Tongue (tissue), 2 donors: ENCODE data around the gene ATG7. TPM values are rescaled to one million over a fixed set of nuclear protein-coding genes. Genes with fewer than 3 reads are reported as not detected.
"Not testable (repeated sequence)": the region's sequence is repeated elsewhere in the genome, so short reads cannot be mapped to it uniquely, and the experiment has no call there.

Source experiments
- DNase-seq: peaks from one replicate; pipeline ENCODE4 v3.0.0-alpha.2; 2015
- total RNA-seq: library from RNA; depleted of rRNA; stranded (reverse); fragments of >200 nt; gene quantifications from one replicate; pipeline ENCODE4 v1.2.3, GENCODE V29; 2014

Gene ATG7
- total RNA-seq, 1 donor from 2014 or later: 80.2 TPM

DNA sequence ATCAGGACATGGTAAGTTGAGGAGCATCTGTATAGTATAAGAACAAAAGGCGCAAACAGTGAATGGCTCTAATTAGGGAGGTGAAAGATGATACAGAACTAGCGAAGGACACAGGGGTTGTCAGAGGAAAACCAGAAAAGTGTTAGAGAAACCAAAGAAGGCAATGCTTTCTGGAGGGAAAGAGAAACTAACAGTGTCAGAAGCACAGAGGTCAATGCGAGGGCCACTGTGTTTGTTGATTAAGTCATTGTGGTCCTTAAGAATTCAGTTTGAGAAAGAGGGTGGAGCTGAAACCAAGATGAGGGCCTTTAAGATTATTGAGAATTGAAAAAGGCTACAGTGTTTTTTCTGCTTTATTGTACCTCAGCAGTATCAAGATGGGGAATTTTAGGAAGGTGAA lies 28.8 kb downstream of the ATG7 start:
- no peak for DNase-seq

DNA sequence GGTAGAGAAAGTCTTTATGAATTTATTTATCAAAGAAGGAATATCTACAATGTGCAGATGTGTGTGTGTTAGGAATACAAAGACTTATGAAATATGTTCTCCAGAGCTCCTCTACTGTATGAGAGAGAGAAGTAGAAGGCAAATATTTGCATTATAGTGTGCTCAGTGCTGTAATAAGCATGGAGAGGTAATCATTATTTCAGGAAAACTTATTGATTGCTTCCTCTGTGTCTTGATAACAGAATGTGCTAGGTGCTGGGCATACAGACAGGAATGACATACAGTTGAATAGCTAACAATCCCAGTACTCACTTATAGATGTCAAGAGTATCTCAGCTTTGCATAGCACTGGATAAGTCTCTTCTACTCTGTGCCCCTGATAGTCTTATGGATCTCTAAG lies 30.2 kb downstream of the ATG7 start:
- no peak for DNase-seq

DNA sequence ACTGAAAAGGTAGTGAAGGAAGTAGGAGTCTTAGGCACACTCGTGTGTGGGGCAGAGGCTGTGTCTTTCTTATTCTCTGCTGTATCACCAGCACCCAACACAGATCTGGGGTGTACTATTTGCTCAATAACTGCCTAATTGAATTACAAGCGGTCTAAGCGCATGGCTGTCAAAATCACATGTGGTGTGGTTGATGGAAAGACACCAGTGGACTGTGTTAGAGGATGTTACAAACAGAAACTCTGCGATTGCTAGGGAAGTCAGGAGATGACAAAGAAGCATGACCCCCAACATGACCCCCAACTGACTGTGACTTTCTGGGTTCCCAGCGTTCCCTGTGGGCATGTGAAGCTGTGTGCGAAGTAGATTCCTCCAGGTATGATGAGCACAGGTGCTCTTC lies 32.0 kb downstream of the ATG7 start:
- DNase-seq: no peak

DNA sequence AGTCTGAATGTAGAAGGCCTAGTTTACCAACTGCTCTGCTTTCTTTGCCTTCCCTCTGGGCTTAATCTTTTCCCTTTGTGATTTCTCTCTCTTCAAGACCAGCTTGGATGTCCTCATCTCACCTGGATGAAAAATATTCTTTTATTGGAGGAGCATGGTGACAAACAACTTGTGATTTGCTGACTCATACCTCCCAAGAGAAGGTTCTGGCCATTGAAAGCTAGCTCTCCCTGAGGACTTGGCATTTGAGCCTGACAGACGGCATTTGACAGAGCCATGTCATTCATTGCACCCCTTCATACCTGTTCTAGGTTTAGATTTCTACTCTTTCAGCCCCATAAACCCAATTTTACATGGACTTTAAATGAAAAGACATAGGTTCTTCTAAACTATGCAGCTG lies 33.3 kb downstream of the ATG7 start:
- DNase-seq: no peak

DNA sequence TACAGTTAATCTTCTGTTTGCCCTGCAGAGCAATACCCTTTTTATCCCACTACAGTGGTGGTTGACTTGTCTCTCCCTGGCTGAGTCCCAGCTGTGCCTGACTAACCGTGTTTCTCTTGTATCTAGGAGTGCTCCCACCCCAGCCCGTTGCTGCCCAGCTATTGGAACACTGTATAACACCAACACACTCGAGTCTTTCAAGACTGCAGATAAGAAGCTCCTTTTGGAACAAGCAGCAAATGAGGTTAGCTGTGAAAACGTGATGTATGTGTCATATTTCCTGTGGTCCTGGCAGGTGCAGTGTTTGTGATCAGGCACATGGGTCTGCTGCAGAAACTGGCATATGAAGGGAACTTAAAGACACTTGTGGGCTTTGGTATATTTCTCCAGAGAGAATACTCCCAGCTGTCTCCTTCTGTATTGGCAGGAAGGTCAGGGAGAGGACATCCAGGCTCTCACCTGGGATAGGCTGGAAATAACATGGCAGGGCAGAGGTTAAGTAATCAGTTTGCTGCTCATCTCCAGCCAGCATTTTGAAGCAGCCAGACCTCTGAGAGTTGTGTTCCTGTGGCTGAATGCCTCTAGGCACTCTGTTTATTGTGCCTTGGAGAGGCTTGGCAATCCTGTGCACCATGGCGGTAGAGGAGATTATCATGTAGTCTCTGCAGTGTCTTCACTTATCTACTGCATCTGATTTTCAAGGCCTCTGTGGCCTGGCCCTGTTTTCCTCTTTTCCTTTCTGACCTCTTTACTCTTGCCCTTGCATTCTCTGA lies 34.8 kb downstream of the ATG7 start:
- DNase-seq: no peak

DNA sequence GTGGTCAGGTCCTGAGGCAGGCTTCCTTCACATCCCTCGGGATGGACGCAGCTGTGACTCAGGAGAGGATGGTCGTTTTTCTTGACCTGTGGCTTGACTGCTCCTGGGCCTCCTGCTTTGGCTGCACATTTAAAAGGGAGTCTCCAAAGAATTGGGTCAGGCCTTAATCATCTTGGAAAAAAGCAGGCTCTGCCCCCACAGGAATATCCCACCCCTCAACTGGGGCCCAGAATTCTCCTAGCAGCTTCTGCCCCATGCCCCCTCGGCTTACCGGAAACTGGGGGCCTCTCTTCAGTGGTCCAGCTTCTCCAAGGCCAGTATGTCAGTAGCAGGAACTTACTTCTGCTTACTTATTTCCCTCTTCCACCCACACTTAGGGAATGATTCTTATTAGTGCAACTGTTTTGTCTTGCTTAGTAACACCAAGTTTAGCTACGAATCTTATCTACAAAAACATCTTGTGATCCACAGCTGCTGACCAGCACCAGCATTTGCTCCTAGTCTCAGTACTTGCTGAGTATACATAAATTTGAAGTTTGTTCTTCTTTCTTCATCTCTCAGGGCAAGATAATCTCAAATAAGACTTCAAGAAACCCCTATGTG lies 35.7 kb downstream of the ATG7 start:
- DNase-seq: no peak

DNA sequence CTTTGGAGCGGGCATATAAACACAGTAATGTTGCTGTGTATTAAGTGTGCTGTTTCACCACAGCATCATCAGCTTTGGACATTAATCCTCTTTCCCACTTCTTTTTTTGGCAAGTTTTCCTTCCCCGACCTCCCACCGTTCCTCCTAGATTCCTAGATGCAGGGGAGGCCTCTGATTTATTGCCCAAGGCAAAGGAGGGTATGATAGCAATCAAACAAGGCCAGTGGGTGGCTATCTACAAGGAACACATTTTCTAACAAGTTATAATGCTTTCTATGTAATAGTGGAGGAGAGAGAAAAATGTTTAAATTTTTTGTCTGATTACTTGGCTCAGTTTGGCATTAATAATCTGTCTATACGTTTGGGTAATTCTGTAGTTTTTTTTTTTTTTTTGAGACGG lies 38.1 kb downstream of the ATG7 start:
- no peak for DNase-seq

DNA sequence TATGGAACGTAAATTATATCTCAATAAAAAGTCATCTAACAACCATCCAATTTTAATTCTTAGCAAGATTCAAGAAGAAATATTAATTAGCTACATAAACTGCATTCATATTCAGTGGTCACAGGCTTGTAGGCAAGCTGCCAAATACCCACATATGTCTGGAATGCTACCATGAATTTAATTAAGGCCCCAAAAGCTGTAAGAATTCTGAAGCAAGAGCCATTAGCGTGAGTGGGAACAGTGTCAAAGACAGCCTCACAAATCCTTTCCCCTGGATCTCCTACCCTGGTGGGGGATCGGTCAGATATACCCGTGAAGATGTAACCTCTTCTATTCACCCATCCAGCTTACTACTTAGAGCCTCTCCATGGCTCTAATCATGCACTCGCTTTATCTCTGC lies 40.0 kb downstream of the ATG7 start:
- no peak for DNase-seq

DNA sequence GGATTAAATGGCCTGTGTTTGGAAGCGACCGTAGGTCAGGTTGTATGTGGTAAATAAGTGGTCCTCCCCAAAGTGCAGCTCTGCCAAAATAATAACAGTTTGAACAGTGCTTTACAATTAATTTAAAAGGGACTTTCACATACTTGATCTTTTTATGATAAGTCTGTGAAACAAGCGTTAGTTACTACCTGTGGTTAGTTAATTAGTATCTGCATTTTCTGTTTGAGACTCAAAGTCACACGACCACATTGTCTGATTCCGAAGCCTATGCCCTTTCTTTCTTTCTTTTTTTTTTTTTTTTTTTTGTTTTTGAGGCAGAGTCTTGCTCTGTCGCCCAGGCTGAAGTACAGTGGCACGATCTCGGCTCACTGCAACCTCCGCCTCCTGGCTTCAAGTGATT lies 45.1 kb downstream of the ATG7 start:
- no peak for DNase-seq

DNA sequence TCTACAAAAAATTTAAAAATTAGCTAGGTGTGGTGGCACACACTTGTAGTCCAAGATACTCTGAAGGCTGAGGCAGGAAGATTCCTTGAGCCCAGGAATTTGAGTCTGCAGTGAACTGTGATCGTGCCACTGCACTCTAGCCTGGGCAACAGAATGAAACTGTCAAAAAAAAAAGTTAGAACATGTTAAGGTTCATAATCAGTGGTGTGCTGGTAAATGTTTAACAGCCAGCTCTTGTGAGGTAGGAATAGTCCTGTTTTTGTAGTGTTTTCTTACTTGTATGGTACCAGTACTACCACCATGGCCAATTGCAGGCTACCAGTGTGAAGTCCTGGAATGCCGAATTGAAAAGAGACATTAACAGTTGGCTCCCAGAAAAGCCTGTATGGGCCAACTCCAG lies 50.7 kb downstream of the ATG7 start:
- DNase-seq: no peak

DNA sequence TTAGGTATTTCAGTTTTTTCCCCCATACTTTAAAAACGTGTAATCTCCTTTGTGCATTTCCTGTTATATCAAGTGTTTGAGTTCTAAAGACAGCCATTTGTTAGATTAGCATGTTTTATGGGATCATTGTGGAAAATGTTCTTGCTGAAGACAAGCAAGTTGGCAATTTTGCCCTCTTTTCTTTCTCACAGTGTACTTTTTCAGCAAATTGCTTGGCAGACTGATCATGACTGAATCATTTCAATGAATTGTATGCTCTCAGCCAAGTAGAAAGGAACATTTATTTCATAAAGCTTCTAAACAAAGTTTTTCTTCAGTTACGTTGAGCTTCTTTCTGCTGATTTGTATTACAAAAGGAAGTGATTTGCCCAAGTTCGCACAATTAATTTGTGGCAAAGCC lies 51.6 kb downstream of the ATG7 start:
- peak; percentile 11 for DNase-seq

DNA sequence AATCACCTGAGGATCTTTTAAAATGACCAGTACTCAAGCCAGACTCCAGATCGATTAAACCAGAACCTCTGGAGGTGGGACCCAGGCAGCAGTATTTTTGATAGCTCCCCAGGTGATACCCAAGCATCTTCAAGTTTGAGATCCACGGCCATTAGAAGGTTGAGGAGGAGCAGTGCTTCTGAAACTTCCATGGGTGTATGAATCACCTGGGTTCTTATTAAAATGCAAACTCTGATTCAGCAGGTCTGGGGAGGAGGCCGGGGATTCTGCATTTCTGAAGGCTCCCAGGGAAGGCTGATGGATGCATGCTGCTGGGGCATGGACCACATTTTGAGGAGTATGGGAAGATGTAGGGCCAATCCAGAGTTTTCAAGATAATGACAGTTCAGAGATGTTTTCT lies 55.4 kb downstream of the ATG7 start:
- no peak for DNase-seq

DNA sequence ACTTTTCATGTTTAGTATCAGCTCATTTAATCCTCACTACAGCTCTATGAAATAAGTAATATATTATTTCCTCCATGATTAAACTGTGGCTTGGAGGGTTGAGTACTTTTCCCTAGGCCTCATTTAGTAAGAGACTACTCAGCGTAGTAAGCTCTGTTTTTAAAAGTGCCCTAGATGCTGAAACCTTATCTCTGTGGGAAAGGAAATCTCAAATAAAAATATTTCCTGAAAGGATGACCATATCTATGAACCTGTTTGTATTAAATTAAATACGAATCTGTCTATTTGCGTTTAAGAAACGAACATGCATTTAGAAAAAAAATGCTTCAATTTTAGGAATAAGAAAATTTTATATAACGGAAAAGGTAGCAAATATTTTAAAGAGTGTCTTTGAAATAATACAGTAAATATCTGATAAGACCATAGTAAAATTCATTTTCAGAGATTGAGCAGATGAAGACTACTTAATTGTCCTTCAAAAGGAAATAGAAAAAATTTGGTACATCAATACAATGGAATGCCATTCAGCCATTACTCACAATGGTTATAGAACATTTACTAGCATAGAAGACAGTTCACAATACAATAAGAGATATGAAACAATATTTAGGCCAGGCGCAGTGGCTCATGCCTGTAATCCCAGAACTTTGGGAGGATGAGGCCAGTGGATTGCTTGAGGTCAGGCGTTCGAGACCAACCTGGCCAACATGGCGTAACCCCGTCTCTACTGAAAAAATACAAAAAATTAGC lies 56.2 kb downstream of the ATG7 start:
- DNase-seq: no peak

DNA sequence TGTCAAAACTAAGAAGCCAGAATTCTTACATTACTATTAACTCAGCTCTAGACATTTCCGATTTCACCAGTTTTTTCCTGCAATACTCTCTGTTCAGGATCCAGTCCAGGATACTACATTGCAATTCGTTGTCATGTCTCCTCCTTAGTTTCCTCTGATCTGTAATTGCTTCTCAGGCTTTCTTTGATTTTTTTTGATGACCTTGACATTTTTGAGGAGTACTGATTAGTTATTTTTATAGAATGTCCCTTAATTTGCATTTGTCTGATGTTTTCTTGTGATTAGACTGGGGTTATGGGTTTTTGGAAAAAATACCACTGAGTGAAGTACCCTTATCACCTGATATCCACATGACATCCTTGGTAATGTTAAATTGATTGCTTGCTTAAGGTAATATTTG lies 57.6 kb downstream of the ATG7 start:
- no peak for DNase-seq

DNA sequence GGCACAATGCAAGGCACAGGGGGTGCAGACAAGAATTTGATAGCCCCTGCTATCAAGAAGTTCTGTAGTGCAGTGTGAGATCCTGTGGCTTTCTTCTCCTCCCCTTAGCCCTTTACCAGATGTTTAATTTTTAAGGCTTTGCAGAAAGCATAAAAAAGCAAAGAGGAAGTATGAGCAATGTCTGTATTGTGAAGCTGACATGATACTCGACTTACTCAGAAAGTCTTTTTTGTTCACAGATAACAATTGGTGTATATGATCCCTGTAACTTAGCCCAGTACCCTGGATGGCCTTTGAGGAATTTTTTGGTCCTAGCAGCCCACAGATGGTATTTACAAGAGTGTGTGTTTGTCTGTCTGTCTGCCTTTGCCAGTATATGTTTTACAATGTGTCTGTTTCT lies 58.9 kb downstream of the ATG7 start:
- DNase-seq: no peak

DNA sequence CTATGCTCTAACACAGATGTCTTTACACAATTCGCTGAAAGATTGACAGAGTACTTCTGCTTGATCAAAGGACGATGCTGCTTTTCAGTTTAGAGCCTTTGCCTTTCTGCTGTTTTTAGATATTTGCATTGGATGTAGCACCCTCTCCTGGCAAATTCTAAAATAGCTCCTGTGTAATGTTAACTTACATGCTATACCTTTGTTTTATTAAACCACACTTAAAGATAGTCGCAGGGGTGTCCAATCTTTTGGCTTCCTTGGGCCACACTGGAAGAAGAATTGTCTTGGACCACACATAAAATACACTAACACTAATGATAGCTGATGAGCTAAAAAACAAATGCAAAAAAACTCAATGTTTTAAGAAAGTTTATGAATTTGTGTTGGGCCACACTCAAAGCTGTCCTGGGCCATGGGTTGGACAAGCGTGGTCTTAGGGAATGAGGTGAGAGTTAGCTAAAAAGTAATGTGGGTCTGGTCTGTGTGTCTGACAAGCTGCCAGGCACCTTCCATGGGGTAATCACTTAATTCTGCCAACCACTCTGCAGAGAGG lies 62.9 kb downstream of the ATG7 start:
- peak; percentile 81 for DNase-seq

DNA sequence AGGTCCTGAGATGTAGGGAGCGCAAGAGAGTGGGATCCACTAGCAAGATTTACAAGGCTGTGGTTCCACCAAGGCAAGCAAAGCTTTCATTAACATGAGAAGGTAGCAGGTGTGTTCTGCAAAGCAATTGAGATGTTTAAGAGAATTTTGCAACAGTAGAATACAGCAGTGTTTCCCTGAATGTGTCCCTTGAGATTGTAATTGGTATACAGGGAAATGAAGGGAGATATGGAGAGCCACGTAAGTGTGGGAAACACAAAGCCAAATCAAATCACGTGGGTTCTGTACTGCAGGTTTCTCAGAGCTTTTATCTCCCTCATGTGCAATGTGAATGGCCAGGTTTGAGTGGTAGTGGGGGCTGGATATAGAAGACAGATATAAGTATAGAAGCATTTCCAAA lies 67.3 kb downstream of the ATG7 start:
- no peak for DNase-seq

DNA sequence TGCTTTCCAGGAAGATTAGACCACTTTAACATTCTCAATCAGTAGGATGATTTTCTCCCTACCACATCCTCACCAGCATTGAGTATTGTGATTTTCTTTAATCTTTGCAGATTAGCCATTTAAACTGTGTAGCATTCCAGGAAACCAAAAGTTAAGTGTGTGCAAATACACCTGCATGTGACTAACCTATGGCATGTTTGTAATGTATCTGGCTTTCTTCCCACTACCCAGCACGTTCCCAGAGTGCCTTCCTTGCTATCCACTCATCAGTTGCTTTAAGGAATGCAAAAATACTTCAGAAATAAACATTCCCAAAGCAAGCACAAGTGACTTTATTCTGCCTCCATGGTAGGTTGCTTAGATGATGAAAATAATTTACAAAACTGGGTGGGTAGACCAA lies 74.2 kb downstream of the ATG7 start:
- DNase-seq: no peak

DNA sequence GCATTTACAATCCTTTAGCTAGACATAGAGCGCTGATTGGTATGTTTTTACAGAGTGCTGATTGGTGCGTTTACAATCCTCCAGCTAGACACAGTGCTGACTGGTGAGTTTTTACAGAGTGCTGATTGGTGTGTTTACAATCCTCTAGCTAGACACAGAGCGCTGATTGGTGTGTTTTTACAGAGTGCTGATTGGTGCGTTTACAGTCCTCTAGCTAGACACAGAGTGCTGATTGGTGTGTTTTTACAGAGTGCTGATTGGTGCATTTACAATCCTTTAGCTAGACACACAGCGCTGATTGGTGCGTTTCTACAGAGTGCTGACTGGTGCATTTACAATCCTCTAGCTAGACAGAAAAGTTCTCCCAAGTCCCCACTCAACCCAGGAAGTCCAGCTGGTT lies 76.7 kb downstream of the ATG7 start:
- not testable (repeated sequence) for DNase-seq

DNA sequence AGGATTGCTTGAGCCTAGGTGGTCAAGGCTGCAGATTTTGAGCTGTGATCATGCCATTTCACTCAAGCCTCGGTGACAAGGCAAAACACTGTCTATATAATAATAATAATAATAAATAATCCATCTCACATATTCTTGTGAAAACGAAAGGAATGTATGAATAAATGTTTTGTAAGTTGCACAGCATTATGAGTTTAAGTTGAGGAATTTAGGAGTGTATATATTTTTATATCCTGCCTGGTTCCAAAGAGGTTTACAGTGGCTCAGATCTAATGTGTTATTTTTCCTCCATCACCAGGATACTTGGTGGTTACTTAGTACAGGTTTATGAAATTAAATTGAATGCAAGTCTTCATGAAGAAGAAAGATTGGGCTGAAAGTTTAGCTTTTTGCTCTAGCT lies 77.2 kb downstream of the ATG7 start:
- no peak for DNase-seq

DNA sequence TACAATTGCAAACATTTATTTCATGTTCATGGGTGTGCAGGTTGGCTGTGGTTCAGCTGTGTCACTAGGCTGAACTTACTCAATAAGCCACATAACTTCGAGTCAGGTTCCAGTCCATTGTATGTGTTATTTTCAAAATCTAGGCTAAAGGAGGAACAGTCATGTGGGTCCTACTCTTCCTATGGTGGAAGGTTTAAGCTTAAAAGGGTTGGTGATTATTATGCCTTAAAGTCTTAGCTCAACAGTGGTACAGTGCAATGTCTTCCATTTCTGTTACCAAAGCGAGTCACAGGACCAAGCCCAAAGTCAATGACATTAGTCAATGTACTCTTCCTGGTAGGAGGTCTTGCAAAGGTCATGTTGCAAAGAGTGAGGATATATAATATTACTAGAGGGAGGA lies 78.2 kb downstream of the ATG7 start:
- DNase-seq: no peak

DNA sequence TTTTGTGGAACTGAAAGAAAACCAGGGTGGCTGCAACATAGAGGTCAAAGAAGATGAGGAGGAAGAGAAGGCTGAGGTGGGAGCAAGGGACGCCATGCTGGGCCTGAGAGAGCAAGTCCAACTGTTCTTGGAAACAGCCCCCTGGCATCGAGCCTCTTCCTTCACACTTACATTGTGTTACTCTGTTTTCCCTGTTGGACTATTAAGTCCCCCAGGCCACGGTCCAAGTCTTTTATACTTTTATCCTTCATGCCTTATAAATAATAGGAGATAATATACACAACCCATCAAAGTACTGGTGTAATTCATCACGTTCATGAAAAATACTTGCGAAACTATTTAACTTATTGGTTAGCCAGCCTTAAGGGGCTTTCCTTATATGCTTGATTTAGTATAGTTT lies 79.3 kb downstream of the ATG7 start:
- DNase-seq: no peak

DNA sequence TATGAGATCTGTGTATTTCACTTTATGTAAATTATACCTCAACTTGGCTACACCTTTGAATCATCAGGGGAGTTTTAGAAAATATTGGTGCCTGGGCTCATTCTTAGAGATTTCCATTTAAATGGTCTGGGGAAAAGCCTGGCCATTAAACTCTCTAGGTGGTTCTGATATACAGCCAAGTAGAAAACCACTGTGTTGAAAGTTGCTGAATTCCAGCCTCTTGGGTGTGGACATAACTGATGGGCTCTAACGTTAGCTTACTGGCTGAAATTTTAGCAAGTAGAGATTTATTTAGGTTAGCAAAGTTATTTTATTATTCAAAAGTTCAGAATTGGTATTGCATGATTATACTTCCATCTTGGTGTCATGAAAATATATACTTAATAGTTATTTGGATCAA lies 84.1 kb downstream of the ATG7 start:
- DNase-seq: no peak
